WTC11 (cell line): ENCODE measurements around the gene ARHGAP20. TPM values are rescaled to one million over a fixed set of nuclear protein-coding genes. Genes with fewer than 3 reads are reported as not detected.

Source experiments
- ATAC-seq: fragments of 200-7000 bp; cut with Tn5 transposase; 2 replicates; pipeline ENCODE4 v1.10.0; 2021; ENCODE audit warnings: mild to moderate bottlenecking, moderate library complexity
- CTCF ChIA-PET: fragments of 300-600 bp; sonication (Branson Sonifier 250); formaldehyde crosslinking; loops from one replicate; lab custom pipeline; 2021; ENCODE audit warnings: antibody characterized with exemption; lab: Charles Lee
- POLR2A ChIA-PET: fragments of 350-600 bp; sonication (Branson Sonifier 250); formaldehyde crosslinking; loops from one replicate; lab custom pipeline; 2021; ENCODE audit warnings: antibody characterized with exemption; lab: Charles Lee
- DNase-seq: peaks from one replicate; pipeline ENCODE4 v3.0.0; 2021; ENCODE audit warnings: low spot score
- H3K27ac Mint-ChIP-seq: 2 replicates; pipeline ENCODE4 v1.8.0; 2021; ENCODE audit warnings: mixed read lengths
- H3K27me3 Mint-ChIP-seq: 2 replicates; pipeline ENCODE4 v1.8.0; 2021; ENCODE audit warnings: low read depth, mild to moderate bottlenecking, moderate library complexity, mixed read lengths
- H3K36me3 Mint-ChIP-seq: 2 replicates; pipeline ENCODE4 v1.8.0; 2021; ENCODE audit warnings: mixed read lengths
- H3K4me1 Mint-ChIP-seq: 2 replicates; pipeline ENCODE4 v1.8.0; 2022; ENCODE audit warnings: mixed read lengths
- H3K4me3 Mint-ChIP-seq: 2 replicates; pipeline ENCODE4 v1.8.0; 2021; ENCODE audit warnings: mild to moderate bottlenecking, moderate library complexity, mixed read lengths
- H3K9me3 Mint-ChIP-seq: 2 replicates; pipeline ENCODE4 v1.8.0; 2021; ENCODE audit warnings: mixed read lengths
- CBFB ChIP-seq: sonication (generic); formaldehyde crosslinking; IDR thresholded peaks from 2 replicates; pipeline ENCODE4 v1.8.1; 2022; ENCODE audit warnings: mild to moderate bottlenecking, low read depth, missing genetic modification reagents
- CREM ChIP-seq: sonication (generic); formaldehyde crosslinking; IDR thresholded peaks from 2 replicates; pipeline ENCODE4 v1.8.1; 2022; ENCODE audit warnings: mild to moderate bottlenecking, missing genetic modification reagents, moderate library complexity
- EMX1 ChIP-seq: fragments of 250-450 bp; sonication (Bioruptor Pico); IDR thresholded peaks from 2 replicates; pipeline ENCODE4 v1.8.0; 2021; ENCODE audit warnings: mild to moderate bottlenecking
- GABPB1 ChIP-seq: sonication (generic); formaldehyde crosslinking; IDR thresholded peaks from 2 replicates; pipeline ENCODE4 v1.8.1; 2023; ENCODE audit warnings: mild to moderate bottlenecking, missing genetic modification reagents
- IRF2 ChIP-seq: sonication (generic); formaldehyde crosslinking; IDR thresholded peaks from 2 replicates; pipeline ENCODE4 v1.8.0; 2022; ENCODE audit warnings: low read depth, missing genetic modification reagents, borderline replicate concordance
- NFYB ChIP-seq: sonication (generic); formaldehyde crosslinking; conservative IDR thresholded peaks from 2 replicates; pipeline ENCODE4 v1.8.0; 2022; ENCODE audit warnings: low read depth, missing genetic modification reagents
- OVOL2 ChIP-seq: fragments of 250-450 bp; sonication (Bioruptor Pico); IDR thresholded peaks from 2 replicates; pipeline ENCODE4 v1.9.0; 2021; ENCODE audit warnings: mild to moderate bottlenecking, borderline replicate concordance
- RELA ChIP-seq: sonication (generic); formaldehyde crosslinking; IDR thresholded peaks from 2 replicates; pipeline ENCODE4 v1.8.1; 2022; ENCODE audit warnings: missing genetic modification reagents, mild to moderate bottlenecking, borderline replicate concordance
- SOX15 ChIP-seq: fragments of 250-450 bp; sonication (Bioruptor Pico); IDR thresholded peaks from 2 replicates; pipeline ENCODE4 v1.9.0; 2021; ENCODE audit warnings: mild to moderate bottlenecking
- SP1 ChIP-seq: sonication (generic); formaldehyde crosslinking; conservative IDR thresholded peaks from 2 replicates; pipeline ENCODE4 v1.8.1; 2022; ENCODE audit warnings: missing genetic modification reagents
- TEAD1 ChIP-seq: sonication (generic); formaldehyde crosslinking; IDR thresholded peaks from 2 replicates; pipeline ENCODE4 v1.8.0; 2022; ENCODE audit warnings: mild to moderate bottlenecking, missing genetic modification reagents
- TP53 ChIP-seq: sonication (generic); formaldehyde crosslinking; IDR thresholded peaks from 2 replicates; pipeline ENCODE4 v1.8.1; 2023; ENCODE audit warnings: mild to moderate bottlenecking, missing genetic modification reagents
- ZBTB21 ChIP-seq: sonication (generic); formaldehyde crosslinking; IDR thresholded peaks from 2 replicates; pipeline ENCODE4 v1.8.1; 2023; ENCODE audit warnings: mild to moderate bottlenecking, missing genetic modification reagents, borderline replicate concordance
- ZNF219 ChIP-seq: sonication (generic); formaldehyde crosslinking; IDR thresholded peaks from 2 replicates; pipeline ENCODE4 v1.8.0; 2023; ENCODE audit warnings: missing genetic modification reagents, mild to moderate bottlenecking, borderline replicate concordance
- ZNF232 ChIP-seq: sonication (generic); formaldehyde crosslinking; IDR thresholded peaks from 2 replicates; pipeline ENCODE4 v1.8.0; 2022; ENCODE audit warnings: mild to moderate bottlenecking, missing genetic modification reagents
- ZNF263 ChIP-seq: sonication (generic); formaldehyde crosslinking; IDR thresholded peaks from 2 replicates; pipeline ENCODE4 v1.8.1; 2022; ENCODE audit warnings: low read depth, mild to moderate bottlenecking, moderate library complexity, missing genetic modification reagents
- total RNA-seq: library from RNA; stranded (reverse); gene quantifications from 3 replicates; pipeline ENCODE4 v1.2.3, GENCODE V29; 2021
- TF ChIP-seq, protein P1 (sequence below): fragments of 250-450 bp; sonication (Bioruptor Pico); IDR thresholded peaks from 2 replicates; pipeline ENCODE4 v1.9.0; 2021; ENCODE audit warnings: mild to moderate bottlenecking
- TF ChIP-seq, protein P2 (sequence below): sonication (generic); formaldehyde crosslinking; IDR thresholded peaks from 2 replicates; pipeline ENCODE4 v1.8.1; 2023; ENCODE audit warnings: mild to moderate bottlenecking, missing genetic modification reagents, moderate library complexity
- TF ChIP-seq, protein P3 (sequence below): sonication (generic); formaldehyde crosslinking; conservative IDR thresholded peaks from 2 replicates; pipeline ENCODE4 v1.8.1; 2022; ENCODE audit warnings: mild to moderate bottlenecking, missing genetic modification reagents
- TF ChIP-seq, protein P4 (sequence below): sonication (generic); formaldehyde crosslinking; IDR thresholded peaks from 2 replicates; pipeline ENCODE4 v1.8.1; 2022; ENCODE audit warnings: mild to moderate bottlenecking, missing genetic modification reagents, moderate library complexity, borderline replicate concordance
- TF ChIP-seq, protein P5 (sequence below): sonication (generic); formaldehyde crosslinking; IDR thresholded peaks from 2 replicates; pipeline ENCODE4 v1.8.0; 2022; ENCODE audit warnings: mild to moderate bottlenecking, missing genetic modification reagents
- TF ChIP-seq, protein P6 (sequence below): fragments of 250-450 bp; sonication (Bioruptor Pico); conservative IDR thresholded peaks from 2 replicates; pipeline ENCODE4 v1.9.0; 2021; ENCODE audit warnings: mild to moderate bottlenecking
- TF ChIP-seq, protein P7 (sequence below): sonication (generic); formaldehyde crosslinking; IDR thresholded peaks from 2 replicates; pipeline ENCODE4 v1.8.1; 2023; ENCODE audit warnings: mild to moderate bottlenecking, missing genetic modification reagents, borderline replicate concordance
- TF ChIP-seq, protein P8 (sequence below): sonication (generic); formaldehyde crosslinking; IDR thresholded peaks from 2 replicates; pipeline ENCODE4 v1.8.0; 2022; ENCODE audit warnings: mild to moderate bottlenecking, missing genetic modification reagents

ARHGAP20 gene
- total RNA-seq, 1 experiment from 2014 or later: 0.15 TPM

DNA sequence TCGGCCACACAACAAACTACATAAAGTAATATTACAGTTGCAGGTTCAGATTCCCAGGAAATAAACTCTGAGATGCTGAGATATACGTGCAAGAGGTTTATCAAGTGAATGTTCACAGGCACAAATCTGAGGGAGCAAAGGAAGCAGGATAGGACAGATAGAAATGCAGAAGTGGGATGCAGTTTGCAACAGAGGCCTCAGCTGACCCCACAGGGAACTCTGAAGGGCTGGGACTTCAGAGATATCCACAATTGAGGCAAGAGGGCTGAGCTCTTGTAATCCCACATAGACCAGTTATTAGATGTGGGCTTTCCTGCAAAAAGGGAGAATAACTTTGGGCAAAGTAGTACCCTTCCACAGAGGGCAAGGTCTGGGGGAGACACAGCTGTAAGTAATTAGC, 25.4 kb upstream of the ARHGAP20 start:
- CTCF ChIA-PET: no interaction called here
- no peaks in the 10 kb centered on the region for H3K9me3 Mint-ChIP-seq
- no peak overlapping the region for H3K4me3 Mint-ChIP-seq

DNA sequence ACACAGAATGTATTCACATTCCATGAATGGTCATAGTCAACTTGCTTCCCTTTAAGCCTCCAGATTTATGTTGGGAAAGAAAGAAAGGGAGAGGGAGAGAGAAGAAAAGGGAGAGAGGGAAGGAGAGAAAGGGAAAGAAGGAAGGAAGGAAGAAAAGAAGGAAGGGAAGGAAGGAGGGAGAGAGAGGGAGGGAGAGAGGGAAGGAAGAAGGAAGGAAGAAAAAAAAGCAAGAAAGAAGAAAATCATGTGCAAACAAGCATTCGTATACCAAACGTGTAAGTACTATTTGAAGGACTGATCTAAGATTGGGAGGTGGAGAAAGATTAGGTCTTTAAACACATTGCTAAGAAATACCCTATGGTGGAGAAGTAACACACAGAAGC, 23.9 kb upstream of the ARHGAP20 start:
- ChIA-PET CTCF (no interaction called here), POLR2A (no interaction called here)
- no peak overlapping the region for H3K27ac Mint-ChIP-seq
- no peaks in the 10 kb centered on the region for H3K9me3 Mint-ChIP-seq
- H3K27me3 Mint-ChIP-seq: no peaks in the 10 kb centered on the region
- no peaks in the 10 kb centered on the region for H3K36me3 Mint-ChIP-seq
- no peaks in the 10 kb centered on the region for H3K4me1 Mint-ChIP-seq
- TF ChIP-seq TEAD1 (CRISPR knock-in tag) (no peak), ZNF263 (no peak), IRF2 (CRISPR knock-in tag) (no peak), SP1 (CRISPR knock-in tag) (no peak), ZNF219 (CRISPR knock-in tag) (no peak), TP53 (CRISPR knock-in tag) (no peak), RELA (CRISPR knock-in tag) (no peak), EMX1 (no peak), SOX15 (CRISPR knock-in tag) (no peak), ZBTB21 (CRISPR knock-in tag) (no peak), ZNF232 (CRISPR knock-in tag) (no peak)
- TF ChIP-seq, protein P1, sequence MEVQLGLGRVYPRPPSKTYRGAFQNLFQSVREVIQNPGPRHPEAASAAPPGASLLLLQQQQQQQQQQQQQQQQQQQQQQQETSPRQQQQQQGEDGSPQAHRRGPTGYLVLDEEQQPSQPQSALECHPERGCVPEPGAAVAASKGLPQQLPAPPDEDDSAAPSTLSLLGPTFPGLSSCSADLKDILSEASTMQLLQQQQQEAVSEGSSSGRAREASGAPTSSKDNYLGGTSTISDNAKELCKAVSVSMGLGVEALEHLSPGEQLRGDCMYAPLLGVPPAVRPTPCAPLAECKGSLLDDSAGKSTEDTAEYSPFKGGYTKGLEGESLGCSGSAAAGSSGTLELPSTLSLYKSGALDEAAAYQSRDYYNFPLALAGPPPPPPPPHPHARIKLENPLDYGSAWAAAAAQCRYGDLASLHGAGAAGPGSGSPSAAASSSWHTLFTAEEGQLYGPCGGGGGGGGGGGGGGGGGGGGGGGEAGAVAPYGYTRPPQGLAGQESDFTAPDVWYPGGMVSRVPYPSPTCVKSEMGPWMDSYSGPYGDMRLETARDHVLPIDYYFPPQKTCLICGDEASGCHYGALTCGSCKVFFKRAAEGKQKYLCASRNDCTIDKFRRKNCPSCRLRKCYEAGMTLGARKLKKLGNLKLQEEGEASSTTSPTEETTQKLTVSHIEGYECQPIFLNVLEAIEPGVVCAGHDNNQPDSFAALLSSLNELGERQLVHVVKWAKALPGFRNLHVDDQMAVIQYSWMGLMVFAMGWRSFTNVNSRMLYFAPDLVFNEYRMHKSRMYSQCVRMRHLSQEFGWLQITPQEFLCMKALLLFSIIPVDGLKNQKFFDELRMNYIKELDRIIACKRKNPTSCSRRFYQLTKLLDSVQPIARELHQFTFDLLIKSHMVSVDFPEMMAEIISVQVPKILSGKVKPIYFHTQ (CRISPR knock-in tag): no peak
- TF ChIP-seq, protein P2, sequence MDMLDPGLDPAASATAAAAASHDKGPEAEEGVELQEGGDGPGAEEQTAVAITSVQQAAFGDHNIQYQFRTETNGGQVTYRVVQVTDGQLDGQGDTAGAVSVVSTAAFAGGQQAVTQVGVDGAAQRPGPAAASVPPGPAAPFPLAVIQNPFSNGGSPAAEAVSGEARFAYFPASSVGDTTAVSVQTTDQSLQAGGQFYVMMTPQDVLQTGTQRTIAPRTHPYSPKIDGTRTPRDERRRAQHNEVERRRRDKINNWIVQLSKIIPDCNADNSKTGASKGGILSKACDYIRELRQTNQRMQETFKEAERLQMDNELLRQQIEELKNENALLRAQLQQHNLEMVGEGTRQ: no peak
- TF ChIP-seq, protein P3, sequence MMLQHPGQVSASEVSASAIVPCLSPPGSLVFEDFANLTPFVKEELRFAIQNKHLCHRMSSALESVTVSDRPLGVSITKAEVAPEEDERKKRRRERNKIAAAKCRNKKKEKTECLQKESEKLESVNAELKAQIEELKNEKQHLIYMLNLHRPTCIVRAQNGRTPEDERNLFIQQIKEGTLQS (CRISPR knock-in tag): no peak
- DNase-seq (no peak), ATAC-seq (no peak)
- H3K4me3 Mint-ChIP-seq: no peak overlapping the region

More for the DNA sequence above, 25.4 kb upstream of the ARHGAP20 start:
- no peak for DNase-seq
- TF ChIP-seq GABPB1 (CRISPR knock-in tag) (no peak), CBFB (CRISPR knock-in tag) (no peak), TP53 (CRISPR knock-in tag) (no peak), CREM (no peak), OVOL2 (no peak), NFYB (CRISPR knock-in tag) (no peak), ZNF219 (CRISPR knock-in tag) (no peak)
- TF ChIP-seq, protein P4, sequence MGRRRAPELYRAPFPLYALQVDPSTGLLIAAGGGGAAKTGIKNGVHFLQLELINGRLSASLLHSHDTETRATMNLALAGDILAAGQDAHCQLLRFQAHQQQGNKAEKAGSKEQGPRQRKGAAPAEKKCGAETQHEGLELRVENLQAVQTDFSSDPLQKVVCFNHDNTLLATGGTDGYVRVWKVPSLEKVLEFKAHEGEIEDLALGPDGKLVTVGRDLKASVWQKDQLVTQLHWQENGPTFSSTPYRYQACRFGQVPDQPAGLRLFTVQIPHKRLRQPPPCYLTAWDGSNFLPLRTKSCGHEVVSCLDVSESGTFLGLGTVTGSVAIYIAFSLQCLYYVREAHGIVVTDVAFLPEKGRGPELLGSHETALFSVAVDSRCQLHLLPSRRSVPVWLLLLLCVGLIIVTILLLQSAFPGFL (CRISPR knock-in tag): no peak
- TF ChIP-seq, protein P5, sequence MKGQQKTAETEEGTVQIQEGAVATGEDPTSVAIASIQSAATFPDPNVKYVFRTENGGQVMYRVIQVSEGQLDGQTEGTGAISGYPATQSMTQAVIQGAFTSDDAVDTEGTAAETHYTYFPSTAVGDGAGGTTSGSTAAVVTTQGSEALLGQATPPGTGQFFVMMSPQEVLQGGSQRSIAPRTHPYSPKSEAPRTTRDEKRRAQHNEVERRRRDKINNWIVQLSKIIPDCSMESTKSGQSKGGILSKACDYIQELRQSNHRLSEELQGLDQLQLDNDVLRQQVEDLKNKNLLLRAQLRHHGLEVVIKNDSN (CRISPR knock-in tag): no peak
- TF ChIP-seq, protein P6, sequence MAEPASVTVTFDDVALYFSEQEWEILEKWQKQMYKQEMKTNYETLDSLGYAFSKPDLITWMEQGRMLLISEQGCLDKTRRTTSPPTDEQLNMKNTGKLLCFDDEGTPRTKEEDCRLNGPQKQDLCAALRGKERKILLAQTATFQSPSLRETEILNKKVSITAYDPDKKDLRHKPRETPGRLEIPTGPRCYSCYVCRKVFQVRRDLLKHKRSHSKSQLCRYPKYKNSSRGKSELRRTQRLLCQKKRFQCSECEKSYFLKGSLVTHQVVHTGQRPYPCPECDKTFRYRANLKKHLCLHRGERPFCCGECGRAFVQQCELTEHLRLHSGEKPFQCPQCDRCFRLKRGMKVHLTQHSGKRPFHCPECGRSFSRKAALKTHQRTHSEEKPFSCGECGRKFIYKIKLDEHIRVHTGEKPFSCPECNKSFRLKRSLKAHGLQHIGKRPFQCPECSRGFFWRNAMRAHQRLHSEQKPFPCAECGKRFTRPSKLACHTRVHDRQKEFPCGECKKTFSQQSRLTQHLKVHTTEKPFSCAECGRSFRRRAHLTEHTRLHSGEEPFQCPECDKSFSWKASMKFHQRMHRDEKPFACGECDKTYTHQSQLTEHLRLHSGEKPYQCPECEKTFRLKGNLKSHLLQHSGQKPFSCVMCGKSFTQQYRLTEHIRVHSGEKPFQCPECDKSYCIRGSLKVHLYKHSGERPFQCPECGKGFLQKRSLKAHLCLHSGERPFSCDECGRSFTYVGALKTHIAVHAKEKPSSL (CRISPR knock-in tag): no peak
- TF ChIP-seq, protein P7, sequence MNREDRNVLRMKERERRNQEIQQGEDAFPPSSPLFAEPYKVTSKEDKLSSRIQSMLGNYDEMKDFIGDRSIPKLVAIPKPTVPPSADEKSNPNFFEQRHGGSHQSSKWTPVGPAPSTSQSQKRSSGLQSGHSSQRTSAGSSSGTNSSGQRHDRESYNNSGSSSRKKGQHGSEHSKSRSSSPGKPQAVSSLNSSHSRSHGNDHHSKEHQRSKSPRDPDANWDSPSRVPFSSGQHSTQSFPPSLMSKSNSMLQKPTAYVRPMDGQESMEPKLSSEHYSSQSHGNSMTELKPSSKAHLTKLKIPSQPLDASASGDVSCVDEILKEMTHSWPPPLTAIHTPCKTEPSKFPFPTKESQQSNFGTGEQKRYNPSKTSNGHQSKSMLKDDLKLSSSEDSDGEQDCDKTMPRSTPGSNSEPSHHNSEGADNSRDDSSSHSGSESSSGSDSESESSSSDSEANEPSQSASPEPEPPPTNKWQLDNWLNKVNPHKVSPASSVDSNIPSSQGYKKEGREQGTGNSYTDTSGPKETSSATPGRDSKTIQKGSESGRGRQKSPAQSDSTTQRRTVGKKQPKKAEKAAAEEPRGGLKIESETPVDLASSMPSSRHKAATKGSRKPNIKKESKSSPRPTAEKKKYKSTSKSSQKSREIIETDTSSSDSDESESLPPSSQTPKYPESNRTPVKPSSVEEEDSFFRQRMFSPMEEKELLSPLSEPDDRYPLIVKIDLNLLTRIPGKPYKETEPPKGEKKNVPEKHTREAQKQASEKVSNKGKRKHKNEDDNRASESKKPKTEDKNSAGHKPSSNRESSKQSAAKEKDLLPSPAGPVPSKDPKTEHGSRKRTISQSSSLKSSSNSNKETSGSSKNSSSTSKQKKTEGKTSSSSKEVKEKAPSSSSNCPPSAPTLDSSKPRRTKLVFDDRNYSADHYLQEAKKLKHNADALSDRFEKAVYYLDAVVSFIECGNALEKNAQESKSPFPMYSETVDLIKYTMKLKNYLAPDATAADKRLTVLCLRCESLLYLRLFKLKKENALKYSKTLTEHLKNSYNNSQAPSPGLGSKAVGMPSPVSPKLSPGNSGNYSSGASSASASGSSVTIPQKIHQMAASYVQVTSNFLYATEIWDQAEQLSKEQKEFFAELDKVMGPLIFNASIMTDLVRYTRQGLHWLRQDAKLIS (CRISPR knock-in tag): no peak
- TF ChIP-seq, protein P8, sequence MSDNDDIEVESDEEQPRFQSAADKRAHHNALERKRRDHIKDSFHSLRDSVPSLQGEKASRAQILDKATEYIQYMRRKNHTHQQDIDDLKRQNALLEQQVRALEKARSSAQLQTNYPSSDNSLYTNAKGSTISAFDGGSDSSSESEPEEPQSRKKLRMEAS (CRISPR knock-in tag): no peak
- TF ChIP-seq, all 79 proteins: peak for 0
- Mint-ChIP-seq H3K27me3 (no peaks in the 10 kb centered on the region), H3K36me3 (no peaks in the 10 kb centered on the region), H3K27ac (no peak overlapping the region), H3K4me1 (no peaks in the 10 kb centered on the region)
- POLR2A ChIA-PET: no interaction called here
- ATAC-seq: no peak
